H1 (cell line): ENCODE measurements around the gene PITX3. TPM values are rescaled to one million over a fixed set of nuclear protein-coding genes. Genes with fewer than 3 reads are reported as not detected.
A peak's percentile ranks its signal among the peaks of the same experiment; 100 is the strongest.

Source experiments
- CTCF ChIA-PET: fragments of 300-600 bp; sonication (Branson Sonifier 250); formaldehyde crosslinking; loops from one replicate; lab custom pipeline; 2021; ENCODE audit not compliant: partially characterized antibody; lab: Charles Lee
- POLR2A ChIA-PET: fragments of 300-600 bp; sonication (Branson Sonifier 250); formaldehyde crosslinking; loops from one replicate; lab custom pipeline; 2021; ENCODE audit warnings: inconsistent platforms; ENCODE audit not compliant: partially characterized antibody; lab: Charles Lee
- DNase-seq, 2 experiments: peaks; one replicate each; pipeline versions ENCODE4 v3.0.0 to v3.0.0-alpha.2; 2010 to 2022; ENCODE audit warnings: low spot score in 2 of 2, low read depth in 1 of 2, mixed read lengths in 1 of 2
- FAIRE-seq: peaks from 2 replicates; lab custom pipeline; 2011; peaks lifted over from hg19 to GRCh38; lab: Jason Lieb, UNC
- H2AFZ ChIP-seq: 2 replicates; pipeline ENCODE4 v1.8.1; 2012; ENCODE audit warnings: low read length, inconsistent platforms
- H2AK5ac ChIP-seq: 2 replicates; pipeline ENCODE4 v1.6.1; 2013; ENCODE audit warnings: low read depth, low read length
- H2BK120ac ChIP-seq: replicated peaks from 2 replicates; pipeline ENCODE3; 2013; ENCODE audit warnings: low read depth, low read length, inconsistent platforms
- H2BK12ac ChIP-seq: 2 replicates; pipeline ENCODE4 v1.6.1; 2013; ENCODE audit warnings: low read depth, low read length
- H2BK15ac ChIP-seq: 2 replicates; pipeline ENCODE4 v1.6.1; 2013; ENCODE audit warnings: low read length
- H2BK20ac ChIP-seq: 2 replicates; pipeline ENCODE4 v1.6.1; 2013; ENCODE audit warnings: low read length
- H2BK5ac ChIP-seq: 2 replicates; pipeline ENCODE4 v1.6.1; 2013; ENCODE audit warnings: low read depth, low read length
- H3K14ac ChIP-seq: 2 replicates; pipeline ENCODE4 v1.6.1; 2013; ENCODE audit warnings: inconsistent platforms; ENCODE audit not compliant: insufficient read length
- H3K18ac ChIP-seq: 2 replicates; pipeline ENCODE4 v1.6.1; 2013; ENCODE audit warnings: low read length; ENCODE audit errors: extremely low read depth
- H3K23ac ChIP-seq: 2 replicates; pipeline ENCODE4 v1.6.1; 2013; ENCODE audit warnings: inconsistent platforms; ENCODE audit not compliant: insufficient read length
- H3K23me2 ChIP-seq: 2 replicates; pipeline ENCODE4 v1.6.1; 2013; ENCODE audit warnings: low read depth, low read length
- H3K27ac ChIP-seq: 2 replicates; pipeline ENCODE4 v1.6.1; 2011; ENCODE audit warnings: low read depth, low read length, inconsistent platforms
- H3K27me3 ChIP-seq, 4 experiments: replicated peaks in 1 of 4; 1 replicate in 1 of 4; 2 replicates in 3 of 4; pipeline versions ENCODE4 v1.6.1 to v1.8.1; 2011 to 2013; ENCODE audit warnings: low read length in 3 of 4, mild to moderate bottlenecking in 3 of 4, inconsistent platforms in 2 of 4, mixed read lengths in 2 of 4, moderate library complexity in 1 of 4; ENCODE audit not compliant: control insufficient read depth in 3 of 4, insufficient read depth in 3 of 4; ENCODE audit errors: extremely low read depth in 1 of 4
- H3K36me3 ChIP-seq, 4 experiments: 2 replicates each; pipeline versions ENCODE4 v1.6.1 to v1.8.1; 2011 to 2013; ENCODE audit warnings: mild to moderate bottlenecking in 4 of 4, low read length in 3 of 4, moderate library complexity in 2 of 4, control low read depth in 1 of 4, inconsistent platforms in 1 of 4; ENCODE audit not compliant: insufficient read depth in 4 of 4, control insufficient read depth in 2 of 4
- H3K4ac ChIP-seq: replicated peaks from 2 replicates; pipeline ENCODE3; 2013; ENCODE audit warnings: low read length, low read depth, mixed read lengths, inconsistent platforms; ENCODE audit not compliant: insufficient read length
- H3K4me1 ChIP-seq, 4 experiments: replicated peaks in 1 of 4; 1 replicate in 1 of 4; 2 replicates in 3 of 4; pipeline versions ENCODE4 v1.6.1 to v1.8.1; 2011 to 2013; ENCODE audit warnings: low read length in 3 of 4, inconsistent platforms in 2 of 4, mixed read lengths in 1 of 4; ENCODE audit not compliant: insufficient read depth in 4 of 4, control insufficient read depth in 3 of 4
- H3K4me2 ChIP-seq, 2 experiments: 2 replicates each; pipeline versions ENCODE4 v1.6.1 to v1.8.1; 2011 to 2013; ENCODE audit warnings: low read depth in 2 of 2, low read length in 2 of 2, control low read depth in 1 of 2, inconsistent platforms in 1 of 2, mild to moderate bottlenecking in 1 of 2; ENCODE audit not compliant: insufficient read depth in 1 of 2
- H3K4me3 ChIP-seq, 4 experiments: fragments of 200-600, 300-600 bp in 1 of 4; sonication (generic), shearing (Covaris generic), sonication (Bioruptor Twin) in 1 of 4; 2 replicates each; pipeline versions ENCODE4 v1.5.1 to v1.8.1; 2011 to 2016; ENCODE audit warnings: low read length in 4 of 4, low read depth in 3 of 4, control low read depth in 2 of 4, inconsistent platforms in 2 of 4, mild to moderate bottlenecking in 2 of 4, mixed read lengths in 1 of 4, moderate library complexity in 1 of 4; ENCODE audit not compliant: insufficient read depth in 2 of 4; ENCODE audit errors: extremely low read depth in 1 of 4
- H3K56ac ChIP-seq: replicated peaks from 2 replicates; pipeline ENCODE3; 2013; ENCODE audit warnings: low read depth, mild to moderate bottlenecking, mixed read lengths, low read length, inconsistent platforms; ENCODE audit not compliant: insufficient read length
- H3K79me1 ChIP-seq: 2 replicates; pipeline ENCODE4 v1.6.1; 2013; ENCODE audit warnings: low read depth, low read length, control low read depth
- H3K79me2 ChIP-seq, 2 experiments: 2 replicates each; pipeline versions ENCODE4 v1.6.1 to v1.8.1; 2012 to 2013; ENCODE audit warnings: low read length in 2 of 2, mild to moderate bottlenecking in 2 of 2, inconsistent platforms in 1 of 2; ENCODE audit not compliant: insufficient read depth in 2 of 2, control insufficient read depth in 1 of 2
- H3K9ac ChIP-seq, 4 experiments: replicated peaks in 1 of 4; 1 replicate in 1 of 4; 2 replicates in 3 of 4; pipeline versions ENCODE4 v1.6.1 to v1.8.1; 2011 to 2013; ENCODE audit warnings: low read depth in 3 of 4, low read length in 3 of 4, control low read depth in 2 of 4, mild to moderate bottlenecking in 2 of 4, moderate library complexity in 2 of 4, inconsistent platforms in 1 of 4; ENCODE audit errors: extremely low read depth in 1 of 4
- H3K9me3 ChIP-seq, 2 experiments: 2 replicates each; pipeline versions ENCODE4 v1.6.1 to v1.8.1; 2012 to 2013; ENCODE audit warnings: mild to moderate bottlenecking in 2 of 2, moderate library complexity in 2 of 2, control low read depth in 1 of 2, inconsistent platforms in 1 of 2, low read depth in 1 of 2, low read length in 1 of 2, mixed read lengths in 1 of 2; ENCODE audit not compliant: insufficient read depth in 2 of 2
- H4K20me1 ChIP-seq, 2 experiments: replicated peaks in 1 of 2; 2 replicates each; pipeline versions ENCODE3 to v1.8.1; 2011 to 2013; ENCODE audit warnings: inconsistent platforms in 2 of 2, low read length in 2 of 2, mild to moderate bottlenecking in 1 of 2; ENCODE audit not compliant: insufficient read depth in 2 of 2, control insufficient read depth in 1 of 2
- H4K5ac ChIP-seq: 2 replicates; pipeline ENCODE4 v1.6.1; 2013; ENCODE audit warnings: low read length, low read depth, mixed read lengths, inconsistent platforms; ENCODE audit not compliant: insufficient read length
- H4K8ac ChIP-seq: 2 replicates; pipeline ENCODE4 v1.8.0; 2013; ENCODE audit warnings: mild to moderate bottlenecking, moderate library complexity, low read length, inconsistent platforms; ENCODE audit not compliant: insufficient read depth; ENCODE audit errors: extremely low read depth
- H4K91ac ChIP-seq: replicated peaks from 2 replicates; pipeline ENCODE3; 2013; ENCODE audit warnings: low read length, mixed read lengths, inconsistent platforms; ENCODE audit not compliant: insufficient read length
- ASH2L ChIP-seq: fragments of 200-600, 300-600 bp; sonication (generic); IDR thresholded peaks from one replicate; pipeline ENCODE4 v1.7.1; 2017; ENCODE audit warnings: low read length
- BCL11A ChIP-seq, 2 experiments: IDR thresholded peaks; one replicate each; pipeline ENCODE4 v1.6.1; 2011; ENCODE audit warnings: low read depth in 2 of 2, low read length in 2 of 2, mild to moderate bottlenecking in 2 of 2
- EP300 ChIP-seq, 2 experiments: IDR thresholded peaks; 1 replicate in 1 of 2; 2 replicates in 1 of 2; pipeline ENCODE4 v1.6.1; 2011 to 2012; ENCODE audit warnings: low read depth in 2 of 2, low read length in 2 of 2, mild to moderate bottlenecking in 2 of 2, borderline replicate concordance in 1 of 2, inconsistent platforms in 1 of 2, moderate library complexity in 1 of 2
- HDAC2 ChIP-seq, 2 experiments: fragments of 300-600 bp in 1 of 2; sonication (generic) in 1 of 2; IDR thresholded peaks; 2 replicates each; pipeline ENCODE4 v1.6.1; 2011 to 2012; ENCODE audit warnings: low read depth in 2 of 2, low read length in 2 of 2, mild to moderate bottlenecking in 2 of 2, moderate library complexity in 2 of 2, borderline replicate concordance in 1 of 2, inconsistent platforms in 1 of 2
- JUN ChIP-seq: IDR thresholded peaks from 2 replicates; pipeline ENCODE4 v1.6.1; 2011; ENCODE audit warnings: low read depth, mild to moderate bottlenecking, improper control_type of control experiment, low read length
- RNF2 ChIP-seq: fragments of 200-900, 300-1000 bp; sonication (generic); IDR thresholded peaks from 2 replicates; pipeline ENCODE4 v1.7.1; 2016; ENCODE audit warnings: borderline replicate concordance, low read depth, mild to moderate bottlenecking, antibody characterized with exemption, low read length; ENCODE audit not compliant: poor library complexity, severe bottlenecking; ENCODE audit errors: missing control alignments
- TAF1 ChIP-seq: IDR thresholded peaks from 2 replicates; pipeline ENCODE4 v1.6.1; 2011; ENCODE audit warnings: mild to moderate bottlenecking, low read depth, low read length
- WGBS, 2 experiments: shearing (Covaris generic) in 1 of 2; methylation state at CpG; one replicate each; pipeline versions ENCODE4 v1.1.6 to v1.1.7; 2013 to 2015; ENCODE audit warnings: low lambda C conversion rate in 2 of 2, mixed read lengths in 2 of 2, inconsistent platforms in 1 of 2, low coverage in 1 of 2, missing lambda C conversion rate in 1 of 2; ENCODE audit not compliant: insufficient replicate concordance in 2 of 2, insufficient coverage in 1 of 2, insufficient read length in 1 of 2; ENCODE audit errors: extremely low coverage in 1 of 2, missing lambda C conversion rate in 1 of 2; 5-methylcytosine and 5-hydroxymethylcytosine counted together
- polyA plus RNA-seq, 7 experiments: library from polyadenylated mRNA; depleted of rRNA in 3 of 7; stranded (reverse) in 5 of 7; unstranded in 2 of 7; fragments of >200 nt in 5 of 7; fragments of 200-250 nt in 2 of 7; gene quantifications; 1 replicate in 5 of 7; 2 replicates in 1 of 7; 4 replicates in 1 of 7; pipeline versions ENCODE4 v1.2.1 to v1.2.3, GENCODE V29; 2011 to 2013; ENCODE audit warnings: missing spikeins in 2 of 7, mixed read lengths in 2 of 7
- total RNA-seq: library from RNA; stranded (reverse); fragmentation: NEBNext Ultra II Directional; extraction: Animal tissue kit (Norgen Biotek cat#: 25700); gene quantifications from 2 replicates; pipeline ENCODE4 v1.2.1, GENCODE V29; 2021

Gene PITX3
- total and polyA plus RNA-seq, 2 of the 8 experiments (the other 6 are each of a cell fraction or from before 2014, with no cell fraction given): 0.18 to 0.41 TPM

DNA sequence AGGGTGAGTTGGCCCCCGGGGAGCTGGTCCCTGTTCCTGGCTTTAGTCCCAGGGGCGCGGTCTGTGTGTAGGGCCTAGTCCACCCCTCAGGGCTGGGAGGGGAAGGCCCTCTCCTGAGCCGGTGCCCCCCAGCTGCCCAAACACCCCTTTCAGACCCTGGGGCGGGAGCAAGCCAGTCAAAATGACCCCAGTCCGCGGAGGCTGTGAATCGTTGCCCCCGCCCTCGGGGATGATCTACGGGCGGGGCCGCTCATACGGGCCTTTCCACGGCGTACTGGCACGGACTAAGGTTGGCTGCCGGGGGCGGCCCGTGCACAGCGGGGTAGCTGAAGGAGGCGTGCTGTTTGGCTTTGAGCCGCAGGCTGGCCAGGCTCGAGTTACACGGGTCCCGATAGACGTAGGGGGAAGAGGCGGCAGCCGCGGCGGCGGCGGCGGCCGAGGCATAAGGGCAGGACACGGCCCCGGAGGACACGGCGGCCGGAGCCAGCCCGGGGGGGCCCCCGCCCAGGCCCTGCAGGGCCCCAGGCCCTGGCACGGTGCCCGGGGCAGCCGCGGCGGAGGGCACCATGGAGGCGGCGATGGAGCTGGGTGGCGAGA, 10.9 kb downstream of the PITX3 start:
- H3K14ac ChIP-seq: no peak overlapping the region
- no peak overlapping the region for H3K23ac ChIP-seq
- peaks cover 2 to 9% of the 10 kb centered on the region in 2 experiments for H4K20me1 ChIP-seq
- no peak overlapping the region for H3K18ac ChIP-seq
- H2AK5ac ChIP-seq: no peak overlapping the region
- H3K27me3 ChIP-seq: peaks cover 37 to 87% (median 78%) of the 10 kb centered on the region in 4 experiments
- TF ChIP-seq HDAC2 (IDR thresholded peaks at IDR 0.05; ENCODE audit: borderline replicate concordance in 1 of 2, low read depth in 2 of 2, low read length in 2 of 2) (no peak), EP300 (IDR thresholded peaks at IDR 0.05; ENCODE audit: borderline replicate concordance in 1 of 2, low read depth in 2 of 2, low read length in 2 of 2) (0 out of 3 replicates have a peak, but pooled peaks of 1 of the 2 experiments have one; percentile 17), TAF1 (0 out of 2 replicates have a peak, but pooled peaks have one; percentile 30), RNF2 (peak; percentile 62), ASH2L (peak; percentile 15), JUN (no peak), BCL11A (IDR thresholded peaks at IDR 0.05; ENCODE audit: low read depth in 2 of 2, low read length in 2 of 2) (no peak)
- DNase-seq: peak in 1 of 2 experiments; percentile 88
- H3K79me2 ChIP-seq: no peaks in the 10 kb centered on the region
- peak overlapping the region; percentile 33 to 67 (median 41) for H3K4me3 ChIP-seq
- no peak overlapping the region for H2BK15ac ChIP-seq
- H3K4ac ChIP-seq: no peak overlapping the region
- H3K9ac ChIP-seq: no peak overlapping the region
- peaks cover 0 to 16% (median 1%) of the 10 kb centered on the region in 4 experiments; a peak in 3 of 7 replicates for H3K4me1 ChIP-seq
- H3K56ac ChIP-seq: no peak overlapping the region
- H2BK20ac ChIP-seq: no peak overlapping the region
- H4K8ac ChIP-seq: peak overlapping the region; percentile 58
- no peak overlapping the region for H4K91ac ChIP-seq
- no peaks in the 10 kb centered on the region for H3K36me3 ChIP-seq
- no peak overlapping the region for H3K27ac ChIP-seq
- H3K9me3 ChIP-seq: peaks cover 5% of the 10 kb centered on the region in 2 experiments; a peak in 2 of 4 replicates
- WGBS, 2 experiments: 5% methylated on average over 39 of the region's 50 CpGs; no CpG with 5 or more reads in 1 of the 2 experiments
- no peak overlapping the region for H2BK5ac ChIP-seq
- H3K23me2 ChIP-seq: peaks cover 9% of the 10 kb centered on the region; the same call in 1 of the 2 replicates
- no peaks in the 10 kb centered on the region for H3K79me1 ChIP-seq
- H2AFZ ChIP-seq: no peak overlapping the region; the same call in 1 of the 2 replicates
- FAIRE-seq: no peak
- H4K5ac ChIP-seq: no peak overlapping the region
- no peak overlapping the region for H2BK120ac ChIP-seq
- H2BK12ac ChIP-seq: no peak overlapping the region
- H3K4me2 ChIP-seq: peak overlapping the region; percentile 7 to 88
- ChIA-PET CTCF (interaction anchor here (0.5 to 24.6 kb wide), 53 partner anchors 9 to 402 kb away, joined by 3 to 862 read pairs (median 6); partner anchors contain the start of genes FBXL15, GBF1, NFKB2 and PITX3), POLR2A (interaction anchor here (0.6 to 3.1 kb wide), 15 partner anchors 10 to 192 kb away, joined by 3 to 15 read pairs (median 4); partner anchors contain the start of genes FBXL15, GBF1, NFKB2 and PITX3)
